Measurements from ENCODE around the gene LRRC2. TPM values are rescaled to one million over a fixed set of nuclear protein-coding genes. Genes with fewer than 3 reads are reported as not detected.
"Not testable (repeated sequence)": the region's sequence is repeated elsewhere in the genome, so short reads cannot be mapped to it uniquely, and the experiment has no call there.

LRRC2 gene
- total RNA-seq, 4 donors from 2014 or later, result 0.35 to 23.9 (median 1.3) TPM

DNA sequence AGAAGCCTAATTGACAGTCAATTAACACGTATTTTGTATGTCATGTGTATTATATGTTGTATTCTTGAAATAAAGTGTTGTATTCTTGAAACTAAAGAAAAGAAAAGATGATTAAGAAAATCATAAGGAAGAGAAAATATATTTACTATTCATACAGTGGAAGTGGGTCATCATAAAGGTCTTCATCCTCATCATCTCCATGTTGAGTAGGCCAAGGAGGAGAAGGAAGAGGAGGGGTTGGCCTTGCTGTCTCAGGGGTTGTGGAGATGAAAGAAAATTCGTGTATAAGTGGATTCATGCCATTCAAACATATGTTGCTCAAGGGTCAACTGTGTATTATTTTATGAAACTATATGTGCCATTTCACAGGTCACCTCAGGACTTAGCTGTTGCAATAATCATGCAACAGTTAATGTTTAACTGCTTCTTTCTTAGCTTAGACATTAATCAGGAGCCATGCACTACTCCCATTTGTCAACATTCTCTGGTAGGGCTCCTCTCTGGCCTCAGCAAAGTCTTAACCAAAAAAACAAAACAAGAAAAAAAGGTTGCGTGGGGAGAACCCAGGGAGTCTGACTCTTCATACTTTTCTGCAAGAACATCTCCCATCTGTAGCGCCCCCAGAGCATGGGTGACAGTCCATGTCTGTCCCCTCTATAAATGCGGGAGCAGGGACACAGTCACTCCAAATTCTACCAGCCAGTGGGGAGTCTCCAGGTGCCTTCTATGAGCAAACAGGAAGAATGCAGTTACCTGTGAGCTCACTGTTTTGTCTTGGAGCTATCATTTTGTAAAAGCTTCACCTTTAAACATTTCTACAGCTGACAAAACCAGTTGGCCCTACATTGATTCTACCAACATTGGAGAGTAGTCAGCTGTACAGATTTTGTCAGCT lies 19.9 kb upstream of the LRRC2 start:
- TF ChIP-seq, protein P1, sequence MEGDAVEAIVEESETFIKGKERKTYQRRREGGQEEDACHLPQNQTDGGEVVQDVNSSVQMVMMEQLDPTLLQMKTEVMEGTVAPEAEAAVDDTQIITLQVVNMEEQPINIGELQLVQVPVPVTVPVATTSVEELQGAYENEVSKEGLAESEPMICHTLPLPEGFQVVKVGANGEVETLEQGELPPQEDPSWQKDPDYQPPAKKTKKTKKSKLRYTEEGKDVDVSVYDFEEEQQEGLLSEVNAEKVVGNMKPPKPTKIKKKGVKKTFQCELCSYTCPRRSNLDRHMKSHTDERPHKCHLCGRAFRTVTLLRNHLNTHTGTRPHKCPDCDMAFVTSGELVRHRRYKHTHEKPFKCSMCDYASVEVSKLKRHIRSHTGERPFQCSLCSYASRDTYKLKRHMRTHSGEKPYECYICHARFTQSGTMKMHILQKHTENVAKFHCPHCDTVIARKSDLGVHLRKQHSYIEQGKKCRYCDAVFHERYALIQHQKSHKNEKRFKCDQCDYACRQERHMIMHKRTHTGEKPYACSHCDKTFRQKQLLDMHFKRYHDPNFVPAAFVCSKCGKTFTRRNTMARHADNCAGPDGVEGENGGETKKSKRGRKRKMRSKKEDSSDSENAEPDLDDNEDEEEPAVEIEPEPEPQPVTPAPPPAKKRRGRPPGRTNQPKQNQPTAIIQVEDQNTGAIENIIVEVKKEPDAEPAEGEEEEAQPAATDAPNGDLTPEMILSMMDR (IDR thresholded peaks at IDR 0.05), result no peak
- no peak for TF ChIP-seq POLR2A (IDR thresholded peaks at IDR 0.05)
- no peaks in the 10 kb centered on the region for H3K27me3 ChIP-seq
- no peak overlapping the region for H3K4me3 ChIP-seq
- no peaks in the 10 kb centered on the region for H3K9me3 ChIP-seq
- H3K36me3 ChIP-seq, result no peaks in the 10 kb centered on the region
- no peak overlapping the region for H3K27ac ChIP-seq
- no peak for DNase-seq
- no peaks in the 10 kb centered on the region for H3K4me1 ChIP-seq

DNA sequence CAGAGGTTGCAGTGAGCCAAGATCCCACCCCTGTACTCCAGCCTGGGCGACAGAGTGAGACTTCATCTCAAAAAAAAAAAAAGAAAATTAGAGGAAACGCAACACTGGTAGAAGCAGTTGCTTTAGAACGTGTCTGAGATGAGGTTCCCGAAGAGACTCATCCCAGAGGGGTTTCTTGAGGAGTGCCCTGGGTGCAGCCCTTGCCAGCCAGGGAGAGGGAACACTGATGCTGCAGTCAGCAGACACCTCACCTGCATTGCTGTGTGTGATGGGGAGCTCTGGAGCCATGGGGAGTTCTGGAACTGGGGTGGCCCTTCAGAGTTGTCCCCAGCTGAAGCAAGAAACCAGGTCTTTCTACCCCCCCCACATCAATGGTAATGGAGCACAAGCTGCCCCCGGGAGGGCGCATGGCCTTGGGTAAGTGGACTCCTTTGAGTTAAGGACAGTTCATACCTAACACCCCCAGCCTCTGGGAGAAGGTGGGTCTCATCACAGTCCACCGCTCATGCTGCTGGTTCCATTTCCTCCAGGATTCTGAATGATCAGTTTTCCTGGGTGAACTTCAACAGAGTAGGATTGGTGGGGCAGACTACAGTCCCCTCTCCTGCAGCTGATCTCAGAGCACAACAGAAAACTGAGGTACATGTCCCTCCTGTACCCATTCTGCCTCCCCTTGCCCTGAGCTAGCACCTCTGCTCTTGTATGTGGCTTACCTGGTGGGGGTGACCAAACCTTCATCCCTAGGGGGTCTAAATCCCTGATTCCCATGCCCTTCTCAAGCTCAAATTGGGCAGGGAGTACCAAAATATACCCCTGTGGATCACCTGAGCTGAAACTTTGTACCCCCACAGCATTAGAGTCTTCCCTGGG lies 18.7 kb upstream of the LRRC2 start:
- Histone ChIP-seq H3K27ac (no peak overlapping the region), H3K4me1 (no peaks in the 10 kb centered on the region), H3K36me3 (no peaks in the 10 kb centered on the region), H3K27me3 (no peaks in the 10 kb centered on the region), H3K4me3 (no peak overlapping the region), H3K9me3 (no peaks in the 10 kb centered on the region)
- DNase-seq, result no peak
- TF ChIP-seq POLR2A (IDR thresholded peaks at IDR 0.05), result no peak
- TF ChIP-seq, protein P1 (IDR thresholded peaks at IDR 0.05), result no peak

DNA sequence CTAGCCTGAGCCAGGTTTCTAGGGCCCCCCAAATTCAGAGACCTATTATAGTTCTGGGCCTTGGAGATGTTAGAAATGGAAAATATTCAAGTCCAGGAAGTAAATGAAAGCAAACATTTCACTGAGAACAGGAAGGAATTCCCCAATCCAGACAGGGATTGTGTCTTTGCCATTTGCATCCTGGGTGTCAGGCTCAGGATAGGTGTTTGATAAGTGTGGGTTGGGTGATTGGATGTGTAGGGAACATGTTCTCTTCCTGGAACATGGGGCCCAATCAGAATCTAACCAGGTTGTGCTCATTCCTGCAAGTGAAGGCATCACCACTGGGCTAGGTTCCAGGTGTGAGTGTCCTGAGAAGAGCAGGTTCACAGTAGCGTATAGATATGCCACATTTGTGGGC lies 14.6 kb upstream of the LRRC2 start:
- DNase-seq, result no peak
- TF ChIP-seq, protein P1 (IDR thresholded peaks at IDR 0.05), result no peak
- no peak for TF ChIP-seq POLR2A (IDR thresholded peaks at IDR 0.05)
- no peaks in the 10 kb centered on the region for H3K4me1 ChIP-seq
- no peaks in the 10 kb centered on the region for H3K36me3 ChIP-seq
- H3K27me3 ChIP-seq, result no peaks in the 10 kb centered on the region
- no peak overlapping the region for H3K27ac ChIP-seq
- H3K9me3 ChIP-seq, result no peaks in the 10 kb centered on the region
- H3K4me3 ChIP-seq, result no peak overlapping the region

DNA sequence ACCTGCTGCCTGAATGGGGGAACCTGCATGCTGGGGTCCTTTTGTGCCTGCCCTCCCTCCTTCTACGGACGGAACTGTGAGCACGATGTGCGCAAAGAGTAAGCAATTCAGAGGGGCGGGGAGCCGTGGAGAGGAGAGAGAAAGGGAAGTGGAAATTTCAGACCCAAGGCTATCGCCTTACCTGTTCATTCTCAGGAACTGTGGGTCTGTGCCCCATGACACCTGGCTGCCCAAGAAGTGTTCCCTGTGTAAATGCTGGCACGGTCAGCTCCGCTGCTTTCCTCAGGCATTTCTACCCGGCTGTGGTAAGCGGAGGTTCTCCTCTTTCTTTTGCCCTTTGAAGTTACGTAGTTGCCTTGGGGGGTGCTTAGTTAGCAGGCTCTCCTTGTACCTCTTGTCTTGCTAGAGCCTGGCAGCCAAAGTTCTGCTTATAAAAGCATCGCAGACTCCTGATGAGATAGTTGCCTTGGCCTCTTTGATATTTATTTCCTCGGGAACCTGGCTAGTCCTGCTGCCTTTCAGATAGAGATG lies 13.7 kb upstream of the LRRC2 start:
- Histone ChIP-seq H3K4me3 (no peak overlapping the region), H3K9me3 (no peaks in the 10 kb centered on the region), H3K27me3 (no peaks in the 10 kb centered on the region), H3K27ac (no peak overlapping the region), H3K4me1 (no peaks in the 10 kb centered on the region), H3K36me3 (no peaks in the 10 kb centered on the region)
- no peak for TF ChIP-seq POLR2A (IDR thresholded peaks at IDR 0.05)
- TF ChIP-seq, protein P1 (IDR thresholded peaks at IDR 0.05), result no peak
- DNase-seq, result no peak

DNA sequence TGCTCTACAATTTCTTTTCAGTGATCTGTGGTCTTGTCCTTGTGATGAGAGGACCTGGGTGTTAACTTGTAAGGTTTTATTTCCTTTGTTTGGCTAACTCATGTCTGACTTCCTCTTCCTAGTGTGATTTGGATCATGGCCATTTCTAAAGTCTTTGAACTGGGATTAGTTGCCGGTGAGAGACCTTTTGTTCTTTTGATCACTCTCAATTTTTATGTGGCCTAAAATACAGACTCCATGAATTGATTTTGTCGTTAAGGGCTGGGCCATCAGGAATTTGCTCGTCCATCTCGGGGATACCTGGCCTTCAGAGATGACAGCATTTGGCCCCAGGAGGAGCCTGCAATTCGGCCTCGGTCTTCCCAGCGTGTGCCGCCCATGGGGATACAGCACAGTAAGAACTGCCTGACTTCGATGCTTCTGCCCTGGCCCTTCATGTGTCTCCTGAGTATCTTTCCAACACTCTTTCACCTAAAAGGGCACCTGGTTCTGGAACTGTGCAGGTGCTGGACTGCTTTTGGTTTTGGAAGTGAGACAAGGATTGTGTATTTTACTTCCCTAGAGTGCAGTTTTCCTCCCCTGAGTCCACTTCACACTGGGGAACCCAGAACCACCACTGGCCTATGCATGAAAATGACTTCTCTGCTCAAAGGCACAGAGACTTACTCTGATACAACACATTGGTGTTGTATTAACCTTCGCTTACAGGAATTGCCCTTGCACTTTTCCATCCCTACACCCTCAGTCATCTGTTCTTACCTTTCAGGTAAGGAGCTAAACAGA lies 13.1 kb upstream of the LRRC2 start:
- H3K4me3 ChIP-seq, result no peak overlapping the region
- H3K36me3 ChIP-seq, result no peaks in the 10 kb centered on the region
- no peak for TF ChIP-seq POLR2A (IDR thresholded peaks at IDR 0.05)
- TF ChIP-seq, protein P1 (IDR thresholded peaks at IDR 0.05), result no peak
- no peak overlapping the region for H3K27ac ChIP-seq
- no peaks in the 10 kb centered on the region for H3K27me3 ChIP-seq
- DNase-seq, result no peak
- H3K9me3 ChIP-seq, result no peaks in the 10 kb centered on the region
- H3K4me1 ChIP-seq, result no peaks in the 10 kb centered on the region

DNA sequence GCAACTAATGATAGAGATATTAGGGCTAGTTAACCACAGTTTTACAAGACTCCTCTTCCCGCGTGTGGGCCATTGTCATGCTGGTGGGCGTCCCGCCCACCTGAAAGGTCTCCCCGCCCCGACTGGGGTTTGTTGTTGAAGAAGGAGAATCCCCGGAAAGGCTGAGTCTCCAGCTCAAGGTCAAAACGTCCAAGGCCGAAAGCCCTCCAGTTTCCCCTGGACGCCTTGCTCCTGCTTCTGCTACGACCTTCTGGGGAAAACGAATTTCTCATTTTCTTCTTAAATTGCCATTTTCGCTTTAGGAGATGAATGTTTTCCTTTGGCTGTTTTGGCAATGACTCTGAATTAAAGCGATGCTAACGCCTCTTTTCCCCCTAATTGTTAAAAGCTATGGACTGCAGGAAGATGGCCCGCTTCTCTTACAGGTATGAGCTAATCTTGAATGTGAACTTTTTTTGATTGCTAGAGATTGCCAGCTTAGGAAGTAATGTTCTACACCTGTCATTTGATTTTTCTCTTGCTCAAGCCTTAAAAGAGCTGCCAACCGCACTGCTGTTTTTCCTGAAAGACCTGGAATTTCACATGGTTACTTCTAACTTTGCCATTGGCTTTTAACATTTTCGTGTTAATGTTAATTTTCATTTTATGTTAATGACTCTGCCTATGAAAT lies 11.6 kb upstream of the LRRC2 start:
- not testable (repeated sequence) for H3K27me3 ChIP-seq, H3K4me1 ChIP-seq, H3K27ac ChIP-seq, DNase-seq, H3K4me3 ChIP-seq, H3K9me3 ChIP-seq, H3K36me3 ChIP-seq
